GM23338 (cell line): ENCODE data around the gene CCDC50. TPM values are rescaled to one million over a fixed set of nuclear protein-coding genes. Genes with fewer than 3 reads are reported as not detected.

Source experiments
- ATAC-seq: fragments of 200-7000 bp; cut with Tn5 transposase; 3 replicates; pipeline ENCODE4 v1.9.1; 2020
- DNase-seq: peaks from one replicate; pipeline ENCODE4 v3.0.0-alpha.2; 2015; ENCODE audit warnings: low spot score
- H2AFZ ChIP-seq: fragments of 200-600 bp; sonication (generic); 2 replicates; pipeline ENCODE4 v1.8.0; 2016; ENCODE audit warnings: antibody characterized with exemption, mild to moderate bottlenecking, moderate library complexity
- H3F3A ChIP-seq: fragments of 200-600 bp; sonication (generic); replicated peaks from 2 replicates; pipeline ENCODE4 v1.8.0; 2017; ENCODE audit warnings: antibody characterized with exemption, mixed run types, low read depth
- H3K27ac ChIP-seq: fragments of 200-600 bp; sonication (generic); 2 replicates; pipeline ENCODE4 v1.6.1; 2016; ENCODE audit warnings: low read depth
- H3K27me3 ChIP-seq: fragments of 200-600 bp; sonication (generic); 2 replicates; pipeline ENCODE4 v1.8.0; 2016; ENCODE audit warnings: mild to moderate bottlenecking, mixed run types, moderate library complexity; ENCODE audit not compliant: insufficient read depth
- H3K36me3 ChIP-seq: fragments of 200-600 bp; sonication (generic); 2 replicates; pipeline ENCODE4 v1.8.0; 2016; ENCODE audit warnings: mild to moderate bottlenecking; ENCODE audit not compliant: insufficient read depth
- H3K4me1 ChIP-seq: fragments of 200-600 bp; sonication (generic); 2 replicates; pipeline ENCODE4 v1.8.0; 2016; ENCODE audit warnings: mild to moderate bottlenecking, moderate library complexity; ENCODE audit not compliant: insufficient read depth
- H3K4me2 ChIP-seq: fragments of 200-600 bp; sonication (generic); 2 replicates; pipeline ENCODE4 v1.7.1; 2017; ENCODE audit warnings: mixed run types
- H3K4me3 ChIP-seq: fragments of 200-600 bp; sonication (generic); 2 replicates; pipeline ENCODE4 v1.6.1; 2016; ENCODE audit warnings: mixed run types
- H3K79me2 ChIP-seq: fragments of 200-600 bp; sonication (generic); replicated peaks from 2 replicates; pipeline ENCODE4 v1.8.0; 2017; ENCODE audit warnings: mild to moderate bottlenecking; ENCODE audit not compliant: insufficient read depth
- H3K9me2 ChIP-seq: fragments of 200-600 bp; sonication (generic); 2 replicates; pipeline ENCODE4 v1.8.0; 2017; ENCODE audit not compliant: insufficient read depth
- H4K20me1 ChIP-seq: fragments of 200-600 bp; sonication (generic); replicated peaks from 2 replicates; pipeline ENCODE4 v1.8.0; 2017; ENCODE audit warnings: mild to moderate bottlenecking; ENCODE audit not compliant: insufficient read depth
- H3K27ac Mint-ChIP-seq: 2 replicates; pipeline ENCODE4 v1.8.0; 2020; ENCODE audit warnings: inconsistent platforms, mild to moderate bottlenecking, moderate library complexity, mixed read lengths
- H3K27me3 Mint-ChIP-seq: 3 replicates; pipeline ENCODE4 v1.8.0; 2022; ENCODE audit warnings: low read depth, mild to moderate bottlenecking, moderate library complexity, mixed read lengths, inconsistent platforms; ENCODE audit not compliant: insufficient read depth, poor library complexity
- H3K36me3 Mint-ChIP-seq: 3 replicates; pipeline ENCODE4 v1.8.0; 2021; ENCODE audit warnings: low read depth, mild to moderate bottlenecking, inconsistent platforms, moderate library complexity, mixed read lengths
- H3K4me1 Mint-ChIP-seq: 3 replicates; pipeline ENCODE4 v1.8.0; 2020; ENCODE audit warnings: mild to moderate bottlenecking, inconsistent platforms, mixed read lengths
- H3K4me3 Mint-ChIP-seq: 3 replicates; pipeline ENCODE4 v1.8.0; 2021; ENCODE audit warnings: moderate library complexity, mild to moderate bottlenecking, inconsistent platforms, mixed read lengths
- H3K9me3 Mint-ChIP-seq: 3 replicates; pipeline ENCODE4 v1.8.0; 2020; ENCODE audit warnings: moderate library complexity, mild to moderate bottlenecking, inconsistent platforms, mixed read lengths
- CREB1 ChIP-seq: fragments of 250-450 bp; sonication (Bioruptor Pico); IDR thresholded peaks from 2 replicates; pipeline ENCODE4 v1.5.0; 2020; ENCODE audit warnings: low read depth, mild to moderate bottlenecking, moderate library complexity
- CTCF ChIP-seq, 2 experiments: fragments of 200-600 bp in 1 of 2; sonication (generic) in 1 of 2; conservative IDR thresholded peaks; 2 replicates each; pipeline versions ENCODE4 v1.5.1 to v1.6.1; 2016 to 2017; ENCODE audit warnings: antibody characterized with exemption in 2 of 2, low read depth in 2 of 2, mild to moderate bottlenecking in 2 of 2, moderate library complexity in 1 of 2
- ETS1 ChIP-seq: IDR thresholded peaks from 2 replicates; pipeline ENCODE4 v1.6.1; 2016; ENCODE audit warnings: antibody characterized with exemption
- EZH2 ChIP-seq: fragments of 200-600 bp; sonication (generic); IDR thresholded peaks from one replicate; pipeline ENCODE4 v1.8.0; 2017; ENCODE audit warnings: antibody characterized with exemption, mild to moderate bottlenecking, low read depth; ENCODE audit not compliant: unreplicated experiment
- EZH2phosphoT487 ChIP-seq: fragments of 200-600 bp; sonication (generic); IDR thresholded peaks from one replicate; pipeline ENCODE4 v1.8.1; 2018; ENCODE audit warnings: antibody characterized with exemption; ENCODE audit not compliant: unreplicated experiment
- JUNB ChIP-seq: IDR thresholded peaks from one replicate; pipeline ENCODE4 v1.6.1; 2016; ENCODE audit warnings: antibody characterized with exemption; ENCODE audit not compliant: unreplicated experiment
- NANOG ChIP-seq: IDR thresholded peaks from 2 replicates; pipeline ENCODE4 v1.6.1; 2016; ENCODE audit warnings: antibody characterized with exemption, borderline replicate concordance
- POLR2AphosphoS5 ChIP-seq: IDR thresholded peaks from 2 replicates; pipeline ENCODE4 v1.6.1; 2016; ENCODE audit warnings: antibody characterized with exemption, low read depth
- REST ChIP-seq: IDR thresholded peaks from one replicate; pipeline ENCODE4 v1.6.1; 2018; ENCODE audit warnings: antibody characterized with exemption; ENCODE audit not compliant: unreplicated experiment
- STAT1 ChIP-seq: IDR thresholded peaks from one replicate; pipeline ENCODE4 v1.6.1; 2016; ENCODE audit warnings: antibody characterized with exemption; ENCODE audit not compliant: unreplicated experiment
- ZNF114 ChIP-seq: fragments of 250-450 bp; sonication (Bioruptor Pico); IDR thresholded peaks from 2 replicates; pipeline ENCODE4 v1.5.0; 2020; ENCODE audit warnings: mild to moderate bottlenecking, moderate library complexity
- ZNF331 ChIP-seq: fragments of 250-450 bp; sonication (Bioruptor Pico); IDR thresholded peaks from 2 replicates; pipeline ENCODE4 v1.5.0; 2020; ENCODE audit warnings: low read depth, mild to moderate bottlenecking, moderate library complexity
- ZNF462 ChIP-seq: fragments of 250-450 bp; sonication (Bioruptor Pico); IDR thresholded peaks from 2 replicates; pipeline ENCODE4 v1.5.0; 2020; ENCODE audit warnings: mild to moderate bottlenecking, moderate library complexity
- polyA plus RNA-seq: library from polyadenylated mRNA; unstranded; fragments of >200 nt; fragmentation: Nextera tagmentation; extraction: Ambion mirVana; gene quantifications from 2 replicates; pipeline ENCODE4 v1.2.1, GENCODE V29; 2016
- total RNA-seq: library from RNA; depleted of rRNA; stranded (reverse); fragments of >200 nt; shearing (Covaris generic); gene quantifications from 2 replicates; pipeline ENCODE4 v1.2.3, GENCODE V29; 2014

CCDC50 gene
- total and polyA plus RNA-seq, 2 experiments from 2014 or later = 22.4 to 25.4 TPM

GRCh38 chr3:191313296-191313695 is 15.9 kb upstream of the CCDC50 start:
- H3K36me3 ChIP-seq = no peaks in the 10 kb centered on the region
- H3K27ac ChIP-seq = no peak overlapping the region
- H3F3A ChIP-seq = no peaks in the 10 kb centered on the region
- no peak overlapping the region for H3K27ac Mint-ChIP-seq
- H3K9me2 ChIP-seq = peaks cover 9% of the 10 kb centered on the region; the same call in 1 of the 2 replicates
- DNase-seq (no peak), ATAC-seq (no peak)
- no peaks in the 10 kb centered on the region for H4K20me1 ChIP-seq
- no peaks in the 10 kb centered on the region for H3K9me3 Mint-ChIP-seq
- H3K4me1 Mint-ChIP-seq = no peaks in the 10 kb centered on the region
- no peaks in the 10 kb centered on the region for H3K79me2 ChIP-seq
- H3K27me3 ChIP-seq = no peaks in the 10 kb centered on the region
- no peak overlapping the region for H3K4me2 ChIP-seq
- no peaks in the 10 kb centered on the region for H3K36me3 Mint-ChIP-seq
- no peak overlapping the region for H2AFZ ChIP-seq
- H3K4me1 ChIP-seq = no peaks in the 10 kb centered on the region
- no peaks in the 10 kb centered on the region for H3K27me3 Mint-ChIP-seq
- H3K4me3 Mint-ChIP-seq = no peak overlapping the region
- H3K4me3 ChIP-seq = no peak overlapping the region
- TF ChIP-seq EZH2 (no peak), JUNB (no peak), NANOG (no peak), ZNF331 (no peak), STAT1 (no peak), POLR2AphosphoS5 (no peak), ZNF114 (CRISPR knock-in tag) (no peak), ETS1 (no peak), CTCF (conservative IDR thresholded peaks at IDR 0.05; ENCODE audit: low read depth in 2 of 2) (no peak), EZH2phosphoT487 (no peak), CREB1 (CRISPR knock-in tag) (no peak), REST (no peak), ZNF462 (CRISPR knock-in tag) (no peak)
